NT2/D1 (cell line): Measurements from ENCODE around the gene KRT27.

Experiments
- SUZ12 ChIP-seq: IDR thresholded peaks from 2 replicates; pipeline ENCODE4 v1.6.1; 2011; ENCODE audit not compliant: insufficient read length, insufficient read depth; ENCODE audit errors: extremely low read depth
- YY1 ChIP-seq: IDR thresholded peaks from 2 replicates; pipeline ENCODE4 v1.6.1; 2011; ENCODE audit not compliant: insufficient read length, insufficient read depth
- ZNF274 ChIP-seq: IDR thresholded peaks from 2 replicates; pipeline ENCODE4 v1.6.1; 2011; ENCODE audit warnings: mild to moderate bottlenecking, low read depth, low read length

- TF ChIP-seq YY1, result no peak
- TF ChIP-seq ZNF274, result no peak
- TF ChIP-seq SUZ12, result no peak
Observed at GRCh38 chr17:40726919-40727318, 55.4 kb downstream of the KRT27 start.
